K562 (cell line): ENCODE data around the gene LCN1. TPM values are rescaled to one million over a fixed set of nuclear protein-coding genes. Genes with fewer than 3 reads are reported as not detected.

Source experiments
- ATAC-seq: fragments of 200-7000 bp; cut with Tn5 transposase; 3 replicates; pipeline ENCODE4 v1.9.1; 2020; ENCODE audit warnings: moderate library complexity
- BruUV-seq: library from RNA; stranded (reverse); fragments of 400-500 nt; replicated peaks from 2 replicates; lab custom pipeline; 2021; lab: Mats Ljungman, UMichigan
- CTCF ChIA-PET: fragments of 300-600 bp; formaldehyde crosslinking; extraction: SDS; loops from one replicate; lab custom pipeline; 2021; ENCODE audit warnings: low intra/inter-chr PET ratio; lab: Yijun Ruan, JAX
- POLR2A ChIA-PET: fragments of 300-600, 350-650 bp; sonication (Branson Sonifier 250); formaldehyde crosslinking; extraction: SDS; loops from one replicate; lab custom pipeline; 2021; ENCODE audit warnings: antibody characterized with exemption, inconsistent platforms; lab: Yijun Ruan, JAX
- DNase-seq, 4 experiments: peaks; one replicate each; pipeline versions ENCODE4 v3.0.0 to v3.0.0-alpha.2; 2011 to 2018; ENCODE audit warnings: low spot score in 3 of 4, mixed read lengths in 3 of 4; ENCODE audit errors: extremely low read depth in 1 of 4
- FAIRE-seq: peaks from 2 replicates; lab custom pipeline; 2011; peaks lifted over from hg19 to GRCh38; lab: Jason Lieb, UNC
- H2AFZ ChIP-seq: 2 replicates; pipeline ENCODE4 v1.6.0; 2011; ENCODE audit warnings: low read depth, low read length, control low read depth, inconsistent platforms
- H3K27ac ChIP-seq: fragments of 200-600 bp; 3 replicates; pipeline ENCODE4 v1.8.0; 2011; ENCODE audit warnings: low read depth, mild to moderate bottlenecking, control low read depth, inconsistent platforms, low read length, moderate library complexity, mixed read lengths; ENCODE audit errors: extremely low read depth
- H3K27me3 ChIP-seq, 2 experiments: fragments of 300-600 bp in 1 of 2; 2 replicates in 1 of 2; 3 replicates in 1 of 2; pipeline versions ENCODE4 v1.6.0 to v1.8.0; 2011; ENCODE audit warnings: inconsistent platforms in 2 of 2, low read length in 2 of 2, mild to moderate bottlenecking in 1 of 2, mixed read lengths in 1 of 2, moderate library complexity in 1 of 2; ENCODE audit not compliant: control insufficient read depth in 2 of 2, insufficient read depth in 2 of 2
- H3K36me3 ChIP-seq: fragments of 300-600 bp; 3 replicates; pipeline ENCODE4 v1.8.0; 2011; ENCODE audit warnings: mild to moderate bottlenecking, low read length, inconsistent platforms; ENCODE audit not compliant: control insufficient read depth, insufficient read depth
- H3K4me1 ChIP-seq, 2 experiments: fragments of 200-600 bp in 1 of 2; replicated peaks in 1 of 2; 2 replicates in 1 of 2; 3 replicates in 1 of 2; pipeline versions ENCODE4 v1.5.1 to v1.8.0; 2011; ENCODE audit warnings: inconsistent platforms in 2 of 2, low read length in 2 of 2, mild to moderate bottlenecking in 1 of 2, mixed read lengths in 1 of 2, moderate library complexity in 1 of 2; ENCODE audit not compliant: control insufficient read depth in 2 of 2, insufficient read depth in 2 of 2
- H3K4me2 ChIP-seq: 2 replicates; pipeline ENCODE4 v1.6.1; 2011; ENCODE audit warnings: low read length, control low read depth, inconsistent platforms, mixed read lengths; ENCODE audit not compliant: insufficient read depth
- H3K4me3 ChIP-seq: fragments of 200-600 bp; sonication (generic), shearing (Covaris generic); 2 replicates; pipeline ENCODE4 v1.5.1; 2016; ENCODE audit warnings: control low read depth, inconsistent platforms
- H3K79me2 ChIP-seq: fragments of 200-600 bp; 3 replicates; pipeline ENCODE4 v1.8.0; 2011; ENCODE audit warnings: low read length, inconsistent platforms; ENCODE audit not compliant: control insufficient read depth, insufficient read depth
- H3K9ac ChIP-seq, 2 experiments: 2 replicates each; pipeline versions ENCODE4 v1.6.0 to v1.6.1; 2011; ENCODE audit warnings: low read depth in 2 of 2, low read length in 2 of 2, control low read depth in 1 of 2, inconsistent platforms in 1 of 2, mild to moderate bottlenecking in 1 of 2, mixed read lengths in 1 of 2; ENCODE audit not compliant: insufficient read depth in 1 of 2
- H3K9me1 ChIP-seq: one replicate; pipeline ENCODE4 v1.6.0; 2011; ENCODE audit warnings: inconsistent platforms, mild to moderate bottlenecking, low read length, moderate library complexity; ENCODE audit not compliant: control insufficient read depth, insufficient read depth
- H3K9me3 ChIP-seq: replicated peaks from 2 replicates; pipeline ENCODE4 v1.5.1; 2011; ENCODE audit warnings: low read depth, low read length, inconsistent platforms; ENCODE audit not compliant: control insufficient read depth, insufficient read depth
- H4K20me1 ChIP-seq: replicated peaks from 2 replicates; pipeline ENCODE4 v1.6.1; 2011; ENCODE audit warnings: low read length, inconsistent platforms, mixed read lengths; ENCODE audit not compliant: control insufficient read depth, insufficient read depth
- CREM ChIP-seq: IDR thresholded peaks from 2 replicates; pipeline ENCODE4 v1.6.1; 2014; ENCODE audit warnings: antibody characterized with exemption, low read depth
- KHSRP ChIP-seq: fragments of 450-650 bp; IDR thresholded peaks from 2 replicates; pipeline ENCODE4 v1.6.1; 2017
- POLR2G ChIP-seq: fragments of 200-400 bp; formaldehyde crosslinking; IDR thresholded peaks from 2 replicates; pipeline ENCODE4 v1.6.1; 2017; ENCODE audit warnings: low read depth, mild to moderate bottlenecking, antibody characterized with exemption, low read length, moderate library complexity
- RBM15 ChIP-seq: fragments of 200-400 bp; formaldehyde crosslinking; IDR thresholded peaks from 2 replicates; pipeline ENCODE4 v1.6.1; 2018; ENCODE audit warnings: mild to moderate bottlenecking, low read length, moderate library complexity; ENCODE audit not compliant: insufficient read depth
- SIN3B ChIP-seq: fragments of 450-650 bp; IDR thresholded peaks from 2 replicates; pipeline ENCODE4 v1.6.1; 2017; ENCODE audit warnings: low read depth, mild to moderate bottlenecking, moderate library complexity
- WGBS: fragments of 100-300 bp; shearing (Covaris generic); methylation state at CpG from one replicate; pipeline ENCODE4 v1.1.6; 2016; ENCODE audit warnings: low coverage, mixed read lengths; ENCODE audit not compliant: insufficient coverage; ENCODE audit errors: missing lambda C conversion rate; 5-methylcytosine and 5-hydroxymethylcytosine counted together
- in situ Hi-C: fragments of 300-500 bp; cut with MboI; formaldehyde crosslinking; loops from 4 replicates; pipeline ENCODE4 v1.15.0; 2018; ENCODE audit warnings: inconsistent platforms, mixed read lengths
- intact Hi-C: fragments of 100-400 bp; cut with micrococcal nuclease; formaldehyde crosslinking; loops from 2 replicates; pipeline ENCODE4 v1.14.2; 2022
- polyA plus RNA-seq, 8 experiments: library from polyadenylated mRNA; depleted of rRNA in 4 of 8; stranded (reverse) in 5 of 8; unstranded in 3 of 8; fragments of >200 nt; fragmentation: Nextera tagmentation in 2 of 8; fragmentation: Illumina TruSeq in 1 of 8; extraction: Ambion mirVana in 2 of 8; extraction: Trizol in 1 of 8; gene quantifications; 2 replicates each; pipeline versions ENCODE4 v1.2.1 to v1.2.3, GENCODE V29; 2011 to 2014; ENCODE audit warnings: inconsistent platforms in 1 of 8, missing spikeins in 1 of 8
- total RNA-seq, 7 experiments: library from RNA; depleted of rRNA in 6 of 7; stranded (reverse); fragments of >200 nt in 6 of 7; fragmentation: Illumina TruSeq in 2 of 7; extraction: Trizol in 2 of 7; gene quantifications; 2 replicates each; pipeline versions ENCODE4 v1.2.1 to v1.2.3, GENCODE V29; 2011 to 2021; ENCODE audit warnings: low replicate concordance in 1 of 7

The LCN1 gene
- total and polyA plus RNA-seq, 9 of the 15 experiments (the other 6 are each of a cell fraction or from before 2014, with no cell fraction given): not detected

DNA sequence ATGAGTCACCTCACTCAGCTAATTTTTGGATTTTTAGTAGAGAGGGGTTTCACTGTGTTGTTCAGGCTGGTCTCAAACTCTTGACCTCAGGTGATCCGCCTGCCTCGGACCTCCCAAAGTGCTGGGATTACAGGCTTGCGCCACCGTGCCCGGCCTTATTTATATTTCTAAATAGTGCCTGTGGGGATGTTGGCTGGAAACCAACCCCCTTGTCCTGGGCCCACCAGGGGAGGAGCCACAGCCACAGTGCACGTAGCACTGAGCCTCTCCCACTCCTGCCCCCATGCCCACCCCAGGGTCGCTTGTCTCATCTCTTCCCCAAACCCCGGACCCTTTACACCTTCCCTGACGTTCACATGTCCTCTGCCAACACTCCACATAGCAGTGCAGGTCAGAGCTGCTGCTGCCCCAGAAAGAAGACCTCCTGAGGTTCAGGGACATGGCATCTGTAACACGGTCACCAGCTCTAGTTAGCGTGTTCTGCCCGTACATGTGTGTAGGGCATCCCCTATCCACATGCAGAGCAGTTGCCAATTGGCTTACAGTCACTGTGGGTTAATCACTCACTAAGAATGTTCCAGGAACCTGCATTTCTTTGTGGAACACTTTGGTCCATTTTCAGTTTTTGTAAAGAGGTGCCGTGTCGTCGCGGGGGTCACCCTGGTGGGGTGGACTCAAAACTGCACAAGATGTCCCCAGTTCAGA, 30.9 kb upstream of the LCN1 start:
- intact Hi-C loops: no loop called here
- in situ Hi-C loops: no loop called here
- no peaks in the 10 kb centered on the region for H3K9me3 ChIP-seq
- BruUV-seq: no TSS peak
- no peaks in the 10 kb centered on the region for H3K79me2 ChIP-seq
- H3K9ac ChIP-seq: no peak overlapping the region
- no peak overlapping the region for H2AFZ ChIP-seq
- peaks cover 30% of the 10 kb centered on the region; the same call in 1 of the 3 replicates for H3K36me3 ChIP-seq
- no peak for TF ChIP-seq SIN3B
- TF ChIP-seq CREM: no peak
- H3K4me3 ChIP-seq: no peak overlapping the region
- CTCF ChIA-PET: no interaction called here
- no peaks in the 10 kb centered on the region for H4K20me1 ChIP-seq
- POLR2A ChIA-PET: interaction anchor here (0.5 to 3.1 kb wide), 6 partner anchors 9 to 417 kb away, joined by 3 to 13 read pairs (median 4); partner anchors contain the start of gene CAMSAP1
- H3K27me3 ChIP-seq: no peaks in the 10 kb centered on the region
- FAIRE-seq: no peak
- no peak for DNase-seq
- peaks cover 2 to 18% of the 10 kb centered on the region in 2 experiments; a peak in 2 of 5 replicates for H3K4me1 ChIP-seq
- no peak overlapping the region for H3K27ac ChIP-seq
- 88% methylated on average over 15 of the region's 16 CpGs for WGBS
- no peaks in the 10 kb centered on the region for H3K9me1 ChIP-seq
- H3K4me2 ChIP-seq: no peak overlapping the region
- ATAC-seq: no peak

DNA sequence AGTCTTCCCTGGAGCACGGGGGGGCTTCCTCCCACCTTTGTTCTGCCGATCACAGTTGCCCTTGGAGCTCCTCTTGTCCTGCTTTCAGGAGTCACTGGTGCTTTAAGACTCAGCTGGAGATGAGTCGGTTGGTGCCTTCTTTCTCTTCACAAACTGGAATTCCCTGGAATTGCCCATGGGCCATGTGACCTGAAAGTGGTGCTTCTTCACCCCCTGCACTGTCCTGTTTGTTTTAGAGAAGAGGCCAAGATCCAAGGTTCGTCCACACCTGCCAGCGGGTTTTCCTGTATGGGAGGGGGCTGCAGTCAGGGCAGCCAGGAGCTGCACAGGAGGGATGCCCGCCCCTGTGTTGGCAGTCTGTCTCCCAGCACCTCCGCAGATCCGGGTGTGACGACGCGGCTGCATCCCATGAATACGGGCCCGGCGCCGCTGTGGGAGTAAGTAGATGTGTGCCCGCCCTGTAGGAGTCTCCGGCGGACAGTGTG, 30.2 kb upstream of the LCN1 start:
- POLR2A ChIA-PET: interaction anchor here (0.8 to 3.1 kb wide), 3 partner anchors 8 to 16 kb away, joined by 3 to 13 read pairs (median 4); no protein-coding TSS in a partner anchor

More for the DNA sequence above, 30.2 kb upstream of the LCN1 start:
- CTCF ChIA-PET: no interaction called here
- BruUV-seq: no TSS peak
- Histone ChIP-seq H3K4me3 (no peak overlapping the region), H3K36me3 (peaks cover 22% of the 10 kb centered on the region; the same call in 1 of the 3 replicates)
- 0 out of 2 replicates have a peak, but pooled peaks have one; percentile 20 for TF ChIP-seq POLR2G
- no peak for TF ChIP-seq KHSRP
- no peak for TF ChIP-seq RBM15
- TF ChIP-seq, all 486 proteins: peak for 1
- H4K20me1 ChIP-seq: no peaks in the 10 kb centered on the region
- WGBS: 77% methylated on average over 18 of the region's 18 CpGs
- no peaks in the 10 kb centered on the region for H3K27me3 ChIP-seq
- DNase-seq: no peak
- ATAC-seq: no peak
- H3K9me1 ChIP-seq: no peaks in the 10 kb centered on the region
- H2AFZ ChIP-seq: no peak overlapping the region
- H3K79me2 ChIP-seq: no peaks in the 10 kb centered on the region
- H3K27ac ChIP-seq: no peak overlapping the region
- intact Hi-C loops (no loop called here), in situ Hi-C loops (no loop called here)
- H3K4me2 ChIP-seq: no peak overlapping the region
- H3K4me1 ChIP-seq: peaks cover 2 to 15% of the 10 kb centered on the region in 2 experiments; a peak in 2 of 5 replicates
- no peak for FAIRE-seq
- no peak overlapping the region for H3K9ac ChIP-seq
- H3K9me3 ChIP-seq: no peaks in the 10 kb centered on the region
